ENCODE data around the gene ACTN4. TPM values are rescaled to one million over a fixed set of nuclear protein-coding genes. Genes with fewer than 3 reads are reported as not detected.
A peak's percentile ranks its signal among the peaks of the same experiment; 100 is the strongest.

The ACTN4 gene
- polyA plus RNA-seq, 4 donors, result 664 to 751 (median 665) TPM

- no peak for DNase-seq (ENCODE audit: low read depth in 4 of 4, low spot score in 3 of 4)
Measured at GRCh38 chr19:38658462-38659306, 11.2 kb downstream of the ACTN4 start.

GRCh38 chr19:38660724-38661123 is 13.3 kb downstream of the ACTN4 start:
- no peak for DNase-seq (ENCODE audit: low read depth in 4 of 4, low spot score in 3 of 4)

- DNase-seq (ENCODE audit: low read depth in 4 of 4, low spot score in 3 of 4), result no peak
Measured at GRCh38 chr19:38661136-38661535, 13.7 kb downstream of the ACTN4 start.

- no peak for DNase-seq (ENCODE audit: low read depth in 4 of 4, low spot score in 3 of 4)
Measured at GRCh38 chr19:38661996-38662395, 14.5 kb downstream of the ACTN4 start.

- no peak for DNase-seq (ENCODE audit: low read depth in 4 of 4, low spot score in 3 of 4)
Measured at GRCh38 chr19:38662537-38663155, 15.2 kb downstream of the ACTN4 start.

GRCh38 chr19:38663156-38663651 is 15.8 kb downstream of the ACTN4 start:
- no peak for DNase-seq (ENCODE audit: low read depth in 4 of 4, low spot score in 3 of 4)

- DNase-seq (ENCODE audit: low read depth in 4 of 4, low spot score in 3 of 4), result no peak
Measured at GRCh38 chr19:38663957-38664502, 16.6 kb downstream of the ACTN4 start.

- no peak for DNase-seq (ENCODE audit: low read depth in 4 of 4, low spot score in 3 of 4)
Measured at GRCh38 chr19:38664503-38665211, 17.2 kb downstream of the ACTN4 start.

GRCh38 chr19:38665219-38665931 is 17.9 kb downstream of the ACTN4 start:
- no peak for DNase-seq (ENCODE audit: low read depth in 4 of 4, low spot score in 3 of 4)

GRCh38 chr19:38665950-38666662 is 18.7 kb downstream of the ACTN4 start:
- peak in 1 of 4 donors; percentile 87 for DNase-seq (ENCODE audit: low read depth in 4 of 4, low spot score in 3 of 4)

- no peak for DNase-seq (ENCODE audit: low read depth in 4 of 4, low spot score in 3 of 4)
Measured at GRCh38 chr19:38666663-38667511, 19.4 kb downstream of the ACTN4 start.

- no peak for DNase-seq (ENCODE audit: low read depth in 4 of 4, low spot score in 3 of 4)
Measured at GRCh38 chr19:38667661-38668171, 20.3 kb downstream of the ACTN4 start.

GRCh38 chr19:38669552-38669951 is 22.1 kb downstream of the ACTN4 start:
- DNase-seq (ENCODE audit: low read depth in 4 of 4, low spot score in 3 of 4), result no peak

- no peak for DNase-seq (ENCODE audit: low read depth in 4 of 4, low spot score in 3 of 4)
Measured at GRCh38 chr19:38670921-38671398, 23.5 kb downstream of the ACTN4 start.

GRCh38 chr19:38671654-38672053 is 24.2 kb downstream of the ACTN4 start:
- no peak for DNase-seq (ENCODE audit: low read depth in 4 of 4, low spot score in 3 of 4)

- DNase-seq (ENCODE audit: low read depth in 4 of 4, low spot score in 3 of 4), result no peak
Measured at GRCh38 chr19:38673030-38673429, 25.6 kb downstream of the ACTN4 start.

- DNase-seq (ENCODE audit: low read depth in 4 of 4, low spot score in 3 of 4), result no peak
Measured at GRCh38 chr19:38674388-38675171, 27.1 kb downstream of the ACTN4 start.

GRCh38 chr19:38675611-38676010 is 28.2 kb downstream of the ACTN4 start:
- no peak for DNase-seq (ENCODE audit: low read depth in 4 of 4, low spot score in 3 of 4)
